Retina (tissue), 1 donor: ENCODE measurements around the gene SP140.
"Not testable (repeated sequence)": the region's sequence is repeated elsewhere in the genome, so short reads cannot be mapped to it uniquely, and the experiment has no call there.

Experiments used
- DNase-seq: peaks from one replicate; pipeline ENCODE4 v3.0.0-alpha.2; 2016

Gene SP140

GRCh38 chr2:230295192-230295591 lies 69.7 kb downstream of the SP140 start:
- DNase-seq, result no peak

GRCh38 chr2:230296917-230297316 lies 71.4 kb downstream of the SP140 start:
- no peak for DNase-seq

GRCh38 chr2:230299618-230300017 lies 74.1 kb downstream of the SP140 start:
- no peak for DNase-seq

- no peak for DNase-seq
Measured at GRCh38 chr2:230305416-230306275, 80.1 kb downstream of the SP140 start.

- DNase-seq, result no peak
Measured at GRCh38 chr2:230306474-230306873, 80.9 kb downstream of the SP140 start.

GRCh38 chr2:230307485-230307884 lies 81.9 kb downstream of the SP140 start:
- DNase-seq, result no peak

GRCh38 chr2:230308402-230309000 lies 83.0 kb downstream of the SP140 start:
- DNase-seq, result no peak

- DNase-seq, result not testable (repeated sequence)
Measured at GRCh38 chr2:230310792-230311191, 85.3 kb downstream of the SP140 start.

GRCh38 chr2:230311634-230312033 lies 86.1 kb downstream of the SP140 start:
- DNase-seq, result not testable (repeated sequence)

- DNase-seq, result no peak
Measured at GRCh38 chr2:230312638-230313037, 87.1 kb downstream of the SP140 start.

- DNase-seq, result no peak
Measured at GRCh38 chr2:230317366-230317765, 91.8 kb downstream of the SP140 start.

GRCh38 chr2:230318190-230319121 lies 92.9 kb downstream of the SP140 start:
- DNase-seq, result no peak

- no peak for DNase-seq
Measured at GRCh38 chr2:230319211-230319862, 93.8 kb downstream of the SP140 start.

GRCh38 chr2:230321031-230321430 lies 95.5 kb downstream of the SP140 start:
- no peak for DNase-seq

GRCh38 chr2:230322561-230323384 lies 97.2 kb downstream of the SP140 start:
- DNase-seq, result no peak

- no peak for DNase-seq
Measured at GRCh38 chr2:230323385-230324106, 98.0 kb downstream of the SP140 start.

- DNase-seq, result no peak
Measured at GRCh38 chr2:230324503-230324902, 99.0 kb downstream of the SP140 start.

GRCh38 chr2:230325316-230326243 lies 100.0 kb downstream of the SP140 start:
- no peak for DNase-seq

- no peak for DNase-seq
Measured at GRCh38 chr2:230326453-230327417, 101.2 kb downstream of the SP140 start, which contains the start of gene SP140L. Gene SP140L (plus strand): TSS chr2:230327193. CDS start chr2:230327270, 77 bp downstream.
